ENCODE results near the gene DNAJC11. TPM values are rescaled to one million over a fixed set of nuclear protein-coding genes. Genes with fewer than 3 reads are reported as not detected.

Gene DNAJC11
- total RNA-seq, 4 donors from 2014 or later, result 28.2 to 45.5 (median 35.9) TPM

GRCh38 chr1:6675941-6676340 is 25.7 kb downstream of the DNAJC11 start:
- H3K4me3 ChIP-seq (replicated peaks in 1 of 3), result no peak overlapping the region
- no peaks in the 10 kb centered on the region for H3K9me3 ChIP-seq
- intact Hi-C loops (cut with DNase I), result no loop called here
- H3K36me3 ChIP-seq, result peaks cover 4 to 21% of the 10 kb centered on the region in 2 donors
- peaks cover 0 to 4% of the 10 kb centered on the region in 2 donors for H3K4me1 ChIP-seq
- H3K27ac ChIP-seq, result no peak overlapping the region
- TF ChIP-seq POLR2A (IDR thresholded peaks at IDR 0.05) (no peak), CTCF (IDR thresholded peaks at IDR 0.05) (no peak)
- H3K27me3 ChIP-seq, result no peaks in the 10 kb centered on the region
- DNase-seq, result peak in 1 of 2 donors; percentile 15
- 91 to 96% methylated on average over 2 of the region's 2 CpGs for WGBS, 2 donors

- H3K27ac ChIP-seq, result no peak overlapping the region
- H3K36me3 ChIP-seq, result peaks cover 4 to 17% of the 10 kb centered on the region in 2 donors
- intact Hi-C loops (cut with DNase I), result no loop called here
- no peak overlapping the region for H3K4me3 ChIP-seq (replicated peaks in 1 of 3)
- WGBS, 2 donors, result 80 to 100% methylated on average over 1 of the region's 1 CpG
- no peaks in the 10 kb centered on the region for H3K9me3 ChIP-seq
- no peak for DNase-seq
- H3K4me1 ChIP-seq, result peaks cover 0 to 4% of the 10 kb centered on the region in 2 donors
- TF ChIP-seq CTCF (IDR thresholded peaks at IDR 0.05) (no peak), POLR2A (IDR thresholded peaks at IDR 0.05) (no peak)
- H3K27me3 ChIP-seq, result no peaks in the 10 kb centered on the region
Measured at GRCh38 chr1:6674771-6675170, 26.8 kb downstream of the DNAJC11 start.

- no peak for DNase-seq
- TF ChIP-seq CTCF (IDR thresholded peaks at IDR 0.05) (no peak), POLR2A (IDR thresholded peaks at IDR 0.05) (no peak)
- H3K4me1 ChIP-seq, result peaks cover 0 to 4% of the 10 kb centered on the region in 2 donors
- no peaks in the 10 kb centered on the region for H3K9me3 ChIP-seq
- intact Hi-C loops (cut with DNase I), result no loop called here
- H3K27me3 ChIP-seq, result no peaks in the 10 kb centered on the region
- H3K4me3 ChIP-seq (replicated peaks in 1 of 3), result no peak overlapping the region
- H3K36me3 ChIP-seq, result peaks cover 0 to 11% of the 10 kb centered on the region in 2 donors
- H3K27ac ChIP-seq, result no peak overlapping the region
- 91% methylated on average over 5 of the region's 5 CpGs for WGBS, 2 donors
Measured at GRCh38 chr1:6673816-6674398, 27.7 kb downstream of the DNAJC11 start.

GRCh38 chr1:6672558-6672957 is 29.1 kb downstream of the DNAJC11 start:
- no peaks in the 10 kb centered on the region for H3K27me3 ChIP-seq
- intact Hi-C loops (cut with DNase I), result no loop called here
- peaks cover 0 to 7% of the 10 kb centered on the region in 2 donors for H3K36me3 ChIP-seq
- no peaks in the 10 kb centered on the region for H3K9me3 ChIP-seq
- WGBS, 2 donors, result 83 to 95% methylated on average over 2 of the region's 2 CpGs
- no peak overlapping the region for H3K27ac ChIP-seq
- H3K4me1 ChIP-seq, result peaks cover 0 to 4% of the 10 kb centered on the region in 2 donors
- no peak for TF ChIP-seq CTCF (IDR thresholded peaks at IDR 0.05)
- TF ChIP-seq POLR2A (IDR thresholded peaks at IDR 0.05), result no peak
- H3K4me3 ChIP-seq (replicated peaks in 1 of 3), result no peak overlapping the region
- DNase-seq, result no peak

GRCh38 chr1:6668503-6668902 is 33.1 kb downstream of the DNAJC11 start:
- 95 to 97% methylated on average over 9 of the region's 9 CpGs for WGBS, 2 donors
- no peak for DNase-seq
- no peaks in the 10 kb centered on the region for H3K27me3 ChIP-seq
- H3K36me3 ChIP-seq, result peaks cover 7 to 8% of the 10 kb centered on the region in 2 donors
- H3K4me1 ChIP-seq, result no peaks in the 10 kb centered on the region
- intact Hi-C loops (cut with DNase I), result no loop called here
- H3K4me3 ChIP-seq (replicated peaks in 1 of 3), result no peak overlapping the region
- H3K9me3 ChIP-seq, result no peaks in the 10 kb centered on the region
- H3K27ac ChIP-seq, result no peak overlapping the region
- no peak for TF ChIP-seq CTCF (IDR thresholded peaks at IDR 0.05)
- no peak for TF ChIP-seq POLR2A (IDR thresholded peaks at IDR 0.05)
